ENCODE measurements around the gene ABCA2. TPM values are rescaled to one million over a fixed set of nuclear protein-coding genes. Genes with fewer than 3 reads are reported as not detected.

ABCA2 gene
- total RNA-seq, 1 experiment from 2014 or later, result 114 TPM

DNA sequence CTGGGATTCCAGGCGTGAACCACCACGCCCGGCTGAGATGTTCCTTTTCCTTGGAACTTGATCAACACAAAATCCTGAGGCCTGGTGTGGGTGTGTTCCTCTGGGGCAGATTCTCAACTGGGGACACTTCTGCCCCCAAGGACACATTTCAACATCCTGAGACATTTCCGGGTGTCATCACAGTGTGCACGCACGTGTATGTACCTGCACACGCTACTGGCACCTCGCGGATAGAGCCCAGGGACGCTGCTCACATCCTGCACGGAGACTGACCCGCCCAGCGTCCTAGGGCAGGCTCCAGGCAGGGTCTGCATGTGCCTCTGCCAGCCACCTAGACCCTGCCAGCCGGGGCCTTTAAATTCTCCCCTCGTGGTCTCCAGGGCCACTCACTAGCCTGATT is 34.3 kb upstream of the ABCA2 start:
- Histone ChIP-seq H2AFZ (ENCODE audit: low read depth, low read length, poor library complexity, severe bottlenecking) (no peak overlapping the region), H3K27me3 (ENCODE audit: insufficient read depth, low read length) (no peaks in the 10 kb centered on the region), H4K20me1 (ENCODE audit: insufficient read depth) (no peaks in the 10 kb centered on the region), H3K4me3 (replicated peaks in 1 of 2; ENCODE audit: low read depth in 1 of 2, low read length in 2 of 2) (no peak overlapping the region), H3K9me2 (ENCODE audit: insufficient read depth) (no peaks in the 10 kb centered on the region), H3K9me3 (ENCODE audit: control insufficient read depth in 1 of 2, insufficient read depth in 1 of 2, low read depth in 1 of 2, low read length in 2 of 2) (no peaks in the 10 kb centered on the region), H3K4me1 (ENCODE audit: control insufficient read depth in 1 of 2, insufficient read depth in 2 of 2, low read length in 2 of 2) (peaks cover 5 to 18% of the 10 kb centered on the region in 2 experiments; a peak in 3 of 4 replicates), H3K79me2 (ENCODE audit: insufficient read depth, low read length) (peaks cover 19% of the 10 kb centered on the region), H3K9ac (ENCODE audit: low read length) (no peak overlapping the region), H3K4me2 (ENCODE audit: low read length) (no peak overlapping the region), H3K27ac (ENCODE audit: low read depth, low read length) (no peak overlapping the region), H3K36me3 (ENCODE audit: control insufficient read depth in 1 of 2, insufficient read depth in 2 of 2, low read length in 2 of 2) (peaks cover 2 to 8% of the 10 kb centered on the region in 2 experiments; a peak in 1 of 4 replicates)
- TSS peak; percentile 53 for BruUV-seq (replicated peaks)
- POLR2A ChIA-PET, result no interaction called here
- intact Hi-C loops (cut with micrococcal nuclease), result no loop called here
- CTCF ChIA-PET, result no interaction called here
- DNase-seq (ENCODE audit: low read depth, low spot score) (no peak), ATAC-seq (peak; percentile 23; the same call in 1 of the 2 replicates)
- RAD21 ChIA-PET (ENCODE audit: low non-redundant PET in 1 of 2, low total read pairs in 2 of 2, uncharacterized antibody in 2 of 2, unreplicated experiment in 2 of 2), result no interaction called here
- no peak for TF ChIP-seq ZNF274 (IDR thresholded peaks at IDR 0.05; ENCODE audit: low read depth, low read length)
- TF ChIP-seq SP1 (IDR thresholded peaks at IDR 0.05; ENCODE audit: low read depth), result no peak
- TF ChIP-seq, protein P1, sequence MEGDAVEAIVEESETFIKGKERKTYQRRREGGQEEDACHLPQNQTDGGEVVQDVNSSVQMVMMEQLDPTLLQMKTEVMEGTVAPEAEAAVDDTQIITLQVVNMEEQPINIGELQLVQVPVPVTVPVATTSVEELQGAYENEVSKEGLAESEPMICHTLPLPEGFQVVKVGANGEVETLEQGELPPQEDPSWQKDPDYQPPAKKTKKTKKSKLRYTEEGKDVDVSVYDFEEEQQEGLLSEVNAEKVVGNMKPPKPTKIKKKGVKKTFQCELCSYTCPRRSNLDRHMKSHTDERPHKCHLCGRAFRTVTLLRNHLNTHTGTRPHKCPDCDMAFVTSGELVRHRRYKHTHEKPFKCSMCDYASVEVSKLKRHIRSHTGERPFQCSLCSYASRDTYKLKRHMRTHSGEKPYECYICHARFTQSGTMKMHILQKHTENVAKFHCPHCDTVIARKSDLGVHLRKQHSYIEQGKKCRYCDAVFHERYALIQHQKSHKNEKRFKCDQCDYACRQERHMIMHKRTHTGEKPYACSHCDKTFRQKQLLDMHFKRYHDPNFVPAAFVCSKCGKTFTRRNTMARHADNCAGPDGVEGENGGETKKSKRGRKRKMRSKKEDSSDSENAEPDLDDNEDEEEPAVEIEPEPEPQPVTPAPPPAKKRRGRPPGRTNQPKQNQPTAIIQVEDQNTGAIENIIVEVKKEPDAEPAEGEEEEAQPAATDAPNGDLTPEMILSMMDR (IDR thresholded peaks at IDR 0.05 in 2 of 3, conservative IDR thresholded peaks at IDR 0.05 in 1 of 3; ENCODE audit: borderline replicate concordance in 1 of 3, insufficient read depth in 1 of 3, low read depth in 2 of 3, low read length in 2 of 3), result no peak
- no peak for TF ChIP-seq CBX3 (IDR thresholded peaks at IDR 0.05; ENCODE audit: low read depth)
- TF ChIP-seq JUND (IDR thresholded peaks at IDR 0.05), result no peak

DNA sequence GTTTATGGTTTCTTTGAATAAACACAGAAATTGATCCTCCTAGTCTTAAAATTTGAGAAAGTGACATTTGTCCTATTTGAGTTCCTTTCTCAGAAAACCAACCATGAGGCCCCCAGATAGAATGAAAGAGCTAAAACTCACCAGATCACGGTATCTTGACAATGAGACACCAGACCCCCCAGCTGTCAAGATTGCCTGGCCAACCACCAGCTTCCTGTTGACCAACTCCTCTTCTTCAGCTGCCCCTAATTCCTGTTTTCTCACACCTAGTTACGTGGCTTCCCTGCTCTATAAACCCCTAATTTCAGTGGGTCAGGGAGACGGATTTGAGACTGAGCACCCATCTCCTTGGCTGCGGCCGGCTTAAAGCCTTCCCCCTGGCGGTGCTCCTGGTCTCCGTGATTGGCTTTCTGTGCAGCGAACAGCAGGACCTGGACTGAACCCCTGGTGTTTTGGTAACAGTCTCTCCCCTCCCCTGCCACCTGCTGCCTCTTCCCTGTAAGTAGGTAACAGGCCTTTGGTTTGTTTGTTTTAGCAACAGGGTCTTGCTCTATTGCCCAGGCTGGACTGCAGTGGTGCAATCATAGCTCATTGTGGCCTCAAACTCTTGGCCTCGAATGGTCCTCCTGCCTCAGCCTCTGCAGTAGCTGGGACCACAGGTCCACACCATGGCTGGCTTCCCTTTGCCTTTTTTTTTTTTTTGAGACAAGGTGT is 30.6 kb upstream of the ABCA2 start:
- DNase-seq (ENCODE audit: low read depth, low spot score) (no peak), ATAC-seq (no peak)
- Histone ChIP-seq H3K4me2 (ENCODE audit: low read length) (no peak overlapping the region), H3K27me3 (ENCODE audit: insufficient read depth, low read length) (no peaks in the 10 kb centered on the region), H2AFZ (ENCODE audit: low read depth, low read length, poor library complexity, severe bottlenecking) (no peak overlapping the region), H3K9me3 (ENCODE audit: control insufficient read depth in 1 of 2, insufficient read depth in 1 of 2, low read depth in 1 of 2, low read length in 2 of 2) (no peaks in the 10 kb centered on the region), H3K9ac (ENCODE audit: low read length) (no peak overlapping the region), H3K4me1 (ENCODE audit: control insufficient read depth in 1 of 2, insufficient read depth in 2 of 2, low read length in 2 of 2) (peaks cover 16 to 33% of the 10 kb centered on the region in 2 experiments; a peak in 2 of 4 replicates), H3K27ac (ENCODE audit: low read depth, low read length) (no peak overlapping the region), H3K9me2 (ENCODE audit: insufficient read depth) (no peaks in the 10 kb centered on the region), H3K79me2 (ENCODE audit: insufficient read depth, low read length) (no peaks in the 10 kb centered on the region), H4K20me1 (ENCODE audit: insufficient read depth) (no peaks in the 10 kb centered on the region), H3K36me3 (ENCODE audit: control insufficient read depth in 1 of 2, insufficient read depth in 2 of 2, low read length in 2 of 2) (0 out of 4 replicates have a peak, but pooled peaks cover 0 to 2% of the 10 kb centered on the region in 2 experiments), H3K4me3 (replicated peaks in 1 of 2; ENCODE audit: low read depth in 1 of 2, low read length in 2 of 2) (no peak overlapping the region)
- no peak for TF ChIP-seq SIN3A (IDR thresholded peaks at IDR 0.05; ENCODE audit: low read depth)
- no peak for TF ChIP-seq EZH2phosphoT487 (IDR thresholded peaks at IDR 0.05; ENCODE audit: borderline replicate concordance)
- no peak for TF ChIP-seq EZH2 (IDR thresholded peaks at IDR 0.05)
- no peak for TF ChIP-seq RAD21 (IDR thresholded peaks at IDR 0.05; ENCODE audit: low read depth)
- no peak for TF ChIP-seq JUND (IDR thresholded peaks at IDR 0.05)
- TF ChIP-seq ELF1 (IDR thresholded peaks at IDR 0.05; ENCODE audit: borderline replicate concordance, low read depth), result no peak
- TF ChIP-seq, protein P2, sequence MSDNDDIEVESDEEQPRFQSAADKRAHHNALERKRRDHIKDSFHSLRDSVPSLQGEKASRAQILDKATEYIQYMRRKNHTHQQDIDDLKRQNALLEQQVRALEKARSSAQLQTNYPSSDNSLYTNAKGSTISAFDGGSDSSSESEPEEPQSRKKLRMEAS (IDR thresholded peaks at IDR 0.05), result no peak
- TF ChIP-seq, protein P3, sequence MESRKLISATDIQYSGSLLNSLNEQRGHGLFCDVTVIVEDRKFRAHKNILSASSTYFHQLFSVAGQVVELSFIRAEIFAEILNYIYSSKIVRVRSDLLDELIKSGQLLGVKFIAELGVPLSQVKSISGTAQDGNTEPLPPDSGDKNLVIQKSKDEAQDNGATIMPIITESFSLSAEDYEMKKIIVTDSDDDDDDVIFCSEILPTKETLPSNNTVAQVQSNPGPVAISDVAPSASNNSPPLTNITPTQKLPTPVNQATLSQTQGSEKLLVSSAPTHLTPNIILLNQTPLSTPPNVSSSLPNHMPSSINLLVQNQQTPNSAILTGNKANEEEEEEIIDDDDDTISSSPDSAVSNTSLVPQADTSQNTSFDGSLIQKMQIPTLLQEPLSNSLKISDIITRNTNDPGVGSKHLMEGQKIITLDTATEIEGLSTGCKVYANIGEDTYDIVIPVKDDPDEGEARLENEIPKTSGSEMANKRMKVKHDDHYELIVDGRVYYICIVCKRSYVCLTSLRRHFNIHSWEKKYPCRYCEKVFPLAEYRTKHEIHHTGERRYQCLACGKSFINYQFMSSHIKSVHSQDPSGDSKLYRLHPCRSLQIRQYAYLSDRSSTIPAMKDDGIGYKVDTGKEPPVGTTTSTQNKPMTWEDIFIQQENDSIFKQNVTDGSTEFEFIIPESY (IDR thresholded peaks at IDR 0.05; ENCODE audit: extremely low read depth, insufficient replicate concordance, low read length), result no peak
- ChIA-PET POLR2A (interaction anchor here (1.2 kb wide), 1 partner anchor 182 kb away, joined by 4 read pairs; the partner anchor contains the start of gene TUBB4B), RAD21 (ENCODE audit: low non-redundant PET in 1 of 2, low total read pairs in 2 of 2, uncharacterized antibody in 2 of 2, unreplicated experiment in 2 of 2) (no interaction called here), CTCF (interaction anchor here (1.2 to 3.1 kb wide), 4 partner anchors 9 to 178 kb away, joined by 3 to 14 read pairs (median 4); partner anchors contain the start of gene SAPCD2)
- BruUV-seq (replicated peaks), result no TSS peak
- intact Hi-C loops (cut with micrococcal nuclease), result no loop called here

All from HCT116 (cell line).